Loucy (cell line): ENCODE data around the gene WDR37.

Experiments used
- H2AFZ ChIP-seq: fragments of 200-600 bp; sonication (generic); 2 replicates; pipeline ENCODE4 v1.6.0; 2016; ENCODE audit warnings: antibody characterized with exemption, mild to moderate bottlenecking, low read length, moderate library complexity
- H3F3A ChIP-seq: fragments of 200-600 bp; 2 replicates; pipeline ENCODE4 v1.6.0; 2016; ENCODE audit warnings: antibody characterized with exemption, low read depth, mild to moderate bottlenecking
- H3K27me3 ChIP-seq: fragments of 200-600 bp; sonication (generic); 2 replicates; pipeline ENCODE4 v1.6.1; 2014; ENCODE audit warnings: low read length, mild to moderate bottlenecking; ENCODE audit not compliant: insufficient read depth, poor library complexity, severe bottlenecking
- H3K36me3 ChIP-seq: fragments of 200-600 bp; sonication (generic); 2 replicates; pipeline ENCODE4 v1.6.1; 2016; ENCODE audit warnings: low read length; ENCODE audit not compliant: insufficient read depth
- H3K4me1 ChIP-seq: fragments of 200-600 bp; sonication (generic); 2 replicates; pipeline ENCODE4 v1.5.1; 2014; ENCODE audit warnings: low read length, mild to moderate bottlenecking; ENCODE audit not compliant: insufficient read depth, poor library complexity, severe bottlenecking
- H3K4me2 ChIP-seq: fragments of 200-600 bp; sonication (generic); 2 replicates; pipeline ENCODE4 v1.6.0; 2014; ENCODE audit warnings: antibody characterized with exemption, low read length, low read depth, mild to moderate bottlenecking; ENCODE audit not compliant: poor library complexity, severe bottlenecking
- H3K4me3 ChIP-seq: fragments of 200-600 bp; sonication (generic); 2 replicates; pipeline ENCODE4 v1.5.1; 2014; ENCODE audit warnings: low read length, mild to moderate bottlenecking, mixed read lengths; ENCODE audit not compliant: poor library complexity, severe bottlenecking
- H3K79me2 ChIP-seq: fragments of 200-600 bp; sonication (generic); 2 replicates; pipeline ENCODE4 v1.6.1; 2014; ENCODE audit warnings: low read length; ENCODE audit not compliant: insufficient read depth
- H3K9ac ChIP-seq: fragments of 200-600 bp; sonication (generic); 2 replicates; pipeline ENCODE4 v1.6.0; 2014; ENCODE audit warnings: mild to moderate bottlenecking, low read depth, low read length, moderate library complexity; ENCODE audit not compliant: poor library complexity, severe bottlenecking
- H3K9me2 ChIP-seq: fragments of 200-600 bp; sonication (generic); replicated peaks from 2 replicates; pipeline ENCODE4 v1.6.1; 2016; ENCODE audit warnings: low read depth, low read length, mixed read lengths
- H3K9me3 ChIP-seq: fragments of 200-600 bp; sonication (generic); 2 replicates; pipeline ENCODE4 v1.6.1; 2014; ENCODE audit warnings: mild to moderate bottlenecking, antibody characterized with exemption, low read length, low read depth; ENCODE audit not compliant: insufficient read depth
- H4K20me1 ChIP-seq: fragments of 200-600 bp; sonication (generic); 2 replicates; pipeline ENCODE4 v1.6.0; 2014; ENCODE audit warnings: antibody characterized with exemption, low read length, mild to moderate bottlenecking; ENCODE audit not compliant: insufficient read depth, poor library complexity, severe bottlenecking
- CTCF ChIP-seq: fragments of 200-600 bp; sonication (generic); conservative IDR thresholded peaks from 2 replicates; pipeline ENCODE4 v1.5.1; 2014; ENCODE audit warnings: mild to moderate bottlenecking, antibody characterized with exemption, low read length
- EZH2phosphoT487 ChIP-seq: fragments of 200-600 bp; IDR thresholded peaks from 2 replicates; pipeline ENCODE4 v1.6.1; 2018; ENCODE audit warnings: antibody characterized with exemption, mild to moderate bottlenecking, moderate library complexity, borderline replicate concordance

WDR37 gene

GRCh38 chr10:1089017-1089689 lies 33.0 kb downstream of the WDR37 start:
- no peaks in the 10 kb centered on the region for H3K27me3 ChIP-seq
- no peak overlapping the region for H2AFZ ChIP-seq
- H3K4me3 ChIP-seq: no peak overlapping the region
- H3K79me2 ChIP-seq: no peaks in the 10 kb centered on the region
- no peaks in the 10 kb centered on the region for H3F3A ChIP-seq
- no peak overlapping the region for H3K4me2 ChIP-seq
- no peaks in the 10 kb centered on the region for H3K4me1 ChIP-seq
- H4K20me1 ChIP-seq: no peaks in the 10 kb centered on the region
- H3K9me2 ChIP-seq: no peaks in the 10 kb centered on the region
- no peaks in the 10 kb centered on the region for H3K9me3 ChIP-seq
- TF ChIP-seq EZH2phosphoT487 (no peak), CTCF (peak; percentile 25; the same call in 1 of the 2 replicates)
- peaks cover 80% of the 10 kb centered on the region; the same call in 1 of the 2 replicates for H3K36me3 ChIP-seq
- no peak overlapping the region for H3K9ac ChIP-seq

GRCh38 chr10:1090696-1091095 lies 34.5 kb downstream of the WDR37 start:
- no peak overlapping the region for H3K4me3 ChIP-seq
- H3K36me3 ChIP-seq: peaks cover 82% of the 10 kb centered on the region; the same call in 1 of the 2 replicates
- no peaks in the 10 kb centered on the region for H4K20me1 ChIP-seq
- H3F3A ChIP-seq: no peaks in the 10 kb centered on the region
- no peaks in the 10 kb centered on the region for H3K4me1 ChIP-seq
- no peaks in the 10 kb centered on the region for H3K79me2 ChIP-seq
- H3K4me2 ChIP-seq: no peak overlapping the region
- no peaks in the 10 kb centered on the region for H3K9me3 ChIP-seq
- H3K9ac ChIP-seq: no peak overlapping the region
- no peaks in the 10 kb centered on the region for H3K9me2 ChIP-seq
- no peaks in the 10 kb centered on the region for H3K27me3 ChIP-seq
- TF ChIP-seq EZH2phosphoT487: no peak
- no peak for TF ChIP-seq CTCF
- no peak overlapping the region for H2AFZ ChIP-seq

- Histone ChIP-seq H4K20me1 (no peaks in the 10 kb centered on the region), H3K9me3 (no peaks in the 10 kb centered on the region), H3K4me2 (no peak overlapping the region), H2AFZ (no peak overlapping the region), H3F3A (no peaks in the 10 kb centered on the region), H3K79me2 (no peaks in the 10 kb centered on the region), H3K27me3 (no peaks in the 10 kb centered on the region), H3K9me2 (no peaks in the 10 kb centered on the region), H3K4me1 (no peaks in the 10 kb centered on the region), H3K4me3 (no peak overlapping the region), H3K9ac (no peak overlapping the region), H3K36me3 (peaks cover 81% of the 10 kb centered on the region; the same call in 1 of the 2 replicates)
- TF ChIP-seq CTCF: no peak
- TF ChIP-seq EZH2phosphoT487: no peak
Observed at GRCh38 chr10:1093696-1094095, 37.5 kb downstream of the WDR37 start.
